Esophagus muscularis mucosa (tissue), 4 donors: Measurements from ENCODE around the gene GPBP1L1. TPM values are rescaled to one million over a fixed set of nuclear protein-coding genes. Genes with fewer than 3 reads are reported as not detected.

Experiments
- DNase-seq: peaks from one replicate; pipeline ENCODE4 v3.0.0-alpha.2; 2017; ENCODE audit errors: extremely low spot score
- H3K27ac ChIP-seq, 4 donors: fragments of 200-600 bp; sonication (generic); replicated peaks in 1 of 4; 1 replicate in 3 of 4; 2 replicates in 1 of 4; pipeline ENCODE4 v1.5.1; 2016 to 2019; ENCODE audit warnings: mild to moderate bottlenecking in 1 of 4
- H3K27me3 ChIP-seq, 4 donors: fragments of 200-600 bp; sonication (generic); one replicate each; pipeline versions ENCODE4 v1.5.1 to v1.6.0; 2016 to 2019
- H3K36me3 ChIP-seq, 4 donors: fragments of 200-600 bp; sonication (generic); one replicate each; pipeline ENCODE4 v1.5.1; 2016 to 2019
- H3K4me1 ChIP-seq, 4 donors: fragments of 200-600 bp; sonication (generic); one replicate each; pipeline ENCODE4 v1.5.1; 2016 to 2019
- H3K4me3 ChIP-seq, 4 donors: fragments of 200-600 bp; sonication (generic); 1 replicate in 2 of 4; 2 replicates in 2 of 4; pipeline ENCODE4 v1.5.1; 2016 to 2019; ENCODE audit warnings: mild to moderate bottlenecking in 4 of 4, moderate library complexity in 1 of 4
- H3K9me3 ChIP-seq, 4 donors: fragments of 200-600 bp; sonication (generic); 1 replicate in 3 of 4; 2 replicates in 1 of 4; pipeline ENCODE4 v1.5.1; 2016 to 2019
- CTCF ChIP-seq, 3 experiments: fragments of 200-600 bp in 2 of 3; fragments of 450-650 bp in 1 of 3; sonication (generic) in 2 of 3; IDR thresholded peaks; one replicate each; pipeline ENCODE4 v1.5.1; 2017 to 2019; ENCODE audit warnings: antibody characterized with exemption in 3 of 3, mild to moderate bottlenecking in 2 of 3, moderate library complexity in 1 of 3
- EP300 ChIP-seq: sonication (generic); formaldehyde crosslinking; IDR thresholded peaks from one replicate; pipeline ENCODE4 v1.6.1; 2017; ENCODE audit warnings: antibody characterized with exemption
- POLR2A ChIP-seq: fragments of 450-650 bp; IDR thresholded peaks from one replicate; pipeline ENCODE4 v1.6.1; 2017; ENCODE audit warnings: antibody characterized with exemption, moderate library complexity, mild to moderate bottlenecking, low read depth
- POLR2AphosphoS5 ChIP-seq, 2 donors: sonication (generic); formaldehyde crosslinking; IDR thresholded peaks; one replicate each; pipeline ENCODE4 v1.6.1; 2017; ENCODE audit warnings: antibody characterized with exemption in 2 of 2
- WGBS: methylation state at CpG from one replicate; pipeline ENCODE4 v1.1.5; 2018; 5-methylcytosine and 5-hydroxymethylcytosine counted together
- intact Hi-C: fragments of 100-400 bp; cut with DNase I; formaldehyde crosslinking; loops from one replicate; pipeline ENCODE4 v1.15.1; 2023
- total RNA-seq, 4 donors: library from RNA; depleted of rRNA; stranded (reverse); fragments of >200 nt; gene quantifications; one replicate each; pipeline versions ENCODE4 v1.1.0 to v1.2.1, GENCODE V29; 2016

Gene GPBP1L1
- total RNA-seq, 4 donors from 2014 or later, result 87.6 to 110 (median 98.7) TPM

GRCh38 chr1:45586769-45587168 is 99.6 kb downstream of the GPBP1L1 start:
- H3K4me3 ChIP-seq, result no peak overlapping the region
- H3K4me1 ChIP-seq, result peaks cover 22 to 52% (median 40%) of the 10 kb centered on the region in 4 donors
- no peaks in the 10 kb centered on the region for H3K27me3 ChIP-seq
- 70% methylated on average over 4 of the region's 4 CpGs for WGBS
- no peak overlapping the region for H3K27ac ChIP-seq
- no peaks in the 10 kb centered on the region for H3K9me3 ChIP-seq
- H3K36me3 ChIP-seq, result peaks cover 0 to 7% (median 2%) of the 10 kb centered on the region in 4 donors
- TF ChIP-seq POLR2AphosphoS5 (IDR thresholded peaks at IDR 0.05) (no peak), CTCF (IDR thresholded peaks at IDR 0.05) (no peak), POLR2A (no peak), EP300 (no peak)
- intact Hi-C loops, result loop anchor here (5.0 kb wide), 1 partner anchor 101 kb away; the partner anchor contains the start of genes GPBP1L1 and TMEM69
- DNase-seq, result no peak

GRCh38 chr1:45585496-45586075 is 100.7 kb downstream of the GPBP1L1 start:
- no peak for TF ChIP-seq EP300
- TF ChIP-seq CTCF (IDR thresholded peaks at IDR 0.05), result no peak
- TF ChIP-seq POLR2AphosphoS5 (IDR thresholded peaks at IDR 0.05), result no peak
- no peak for TF ChIP-seq POLR2A
- peak overlapping the region; percentile 90 to 100 (median 92) for H3K4me3 ChIP-seq
- no peaks in the 10 kb centered on the region for H3K36me3 ChIP-seq
- DNase-seq, result no peak
- intact Hi-C loops, result loop anchor here (5.0 kb wide), 1 partner anchor 102 kb away; the partner anchor contains the start of genes GPBP1L1 and TMEM69
- peak overlapping the region; percentile 88 to 97 (median 94) for H3K27ac ChIP-seq
- H3K27me3 ChIP-seq, result no peaks in the 10 kb centered on the region
- WGBS, result 32% methylated on average over 7 of the region's 7 CpGs
- peaks cover 22 to 52% (median 35%) of the 10 kb centered on the region in 4 donors for H3K4me1 ChIP-seq
- no peaks in the 10 kb centered on the region for H3K9me3 ChIP-seq

- WGBS, result 0% methylated on average over 5 of the region's 5 CpGs
- Histone ChIP-seq H3K9me3 (no peaks in the 10 kb centered on the region), H3K36me3 (no peaks in the 10 kb centered on the region), H3K4me1 (peaks cover 22 to 51% (median 32%) of the 10 kb centered on the region in 4 donors), H3K4me3 (peak overlapping the region; percentile 90 to 100 (median 92)), H3K27me3 (no peaks in the 10 kb centered on the region), H3K27ac (peak overlapping the region; percentile 88 to 97 (median 94))
- no peak for TF ChIP-seq POLR2A
- no peak for TF ChIP-seq CTCF (IDR thresholded peaks at IDR 0.05)
- TF ChIP-seq EP300, result no peak
- TF ChIP-seq POLR2AphosphoS5 (IDR thresholded peaks at IDR 0.05), result no peak
- no peak for DNase-seq
- intact Hi-C loops, result loop anchor here (5.0 kb wide), 1 partner anchor 102 kb away; the partner anchor contains the start of genes GPBP1L1 and TMEM69
Observed at GRCh38 chr1:45585110-45585426, 101.3 kb downstream of the GPBP1L1 start.

GRCh38 chr1:45584351-45585109 is 101.8 kb downstream of the GPBP1L1 start:
- 0% methylated on average over 41 of the region's 59 CpGs for WGBS
- peak; percentile 97 for DNase-seq
- no peak for TF ChIP-seq EP300
- TF ChIP-seq CTCF (IDR thresholded peaks at IDR 0.05), result no peak
- TF ChIP-seq POLR2AphosphoS5 (IDR thresholded peaks at IDR 0.05), result peak; percentile 20 to 59
- no peak for TF ChIP-seq POLR2A
- Histone ChIP-seq H3K4me1 (peaks cover 22 to 45% (median 29%) of the 10 kb centered on the region in 4 donors), H3K27me3 (no peaks in the 10 kb centered on the region), H3K36me3 (no peaks in the 10 kb centered on the region), H3K4me3 (peak overlapping the region; percentile 90 to 100 (median 92)), H3K27ac (peak overlapping the region; percentile 88 to 97 (median 94)), H3K9me3 (no peaks in the 10 kb centered on the region)
- intact Hi-C loops, result loop anchor here (5.0 kb wide), 1 partner anchor 103 kb away; the partner anchor contains the start of genes GPBP1L1 and TMEM69
